Measurements from ENCODE around the gene WBP1.
"Not testable (repeated sequence)": the region's sequence is repeated elsewhere in the genome, so short reads cannot be mapped to it uniquely, and the experiment has no call there.

Gene WBP1

GRCh38 chr2:74482801-74483674 is 24.8 kb downstream of the WBP1 start, which contains the start of the genes CCDC142 and TTC31:
TSS of gene CCDC142 (minus strand) at chr2:74482998. CDS start at chr2:74482837, 161 bp downstream.
TSS of gene TTC31 (plus strand) at chr2:74483081. CDS start at chr2:74483096, 15 bp downstream.
- DNase-seq = peak; percentile 99

GRCh38 chr2:74483675-74484164 is 25.5 kb downstream of the WBP1 start:
- not testable (repeated sequence) for DNase-seq

GRCh38 chr2:74486141-74486540 is 27.9 kb downstream of the WBP1 start:
- no peak for DNase-seq

DNA sequence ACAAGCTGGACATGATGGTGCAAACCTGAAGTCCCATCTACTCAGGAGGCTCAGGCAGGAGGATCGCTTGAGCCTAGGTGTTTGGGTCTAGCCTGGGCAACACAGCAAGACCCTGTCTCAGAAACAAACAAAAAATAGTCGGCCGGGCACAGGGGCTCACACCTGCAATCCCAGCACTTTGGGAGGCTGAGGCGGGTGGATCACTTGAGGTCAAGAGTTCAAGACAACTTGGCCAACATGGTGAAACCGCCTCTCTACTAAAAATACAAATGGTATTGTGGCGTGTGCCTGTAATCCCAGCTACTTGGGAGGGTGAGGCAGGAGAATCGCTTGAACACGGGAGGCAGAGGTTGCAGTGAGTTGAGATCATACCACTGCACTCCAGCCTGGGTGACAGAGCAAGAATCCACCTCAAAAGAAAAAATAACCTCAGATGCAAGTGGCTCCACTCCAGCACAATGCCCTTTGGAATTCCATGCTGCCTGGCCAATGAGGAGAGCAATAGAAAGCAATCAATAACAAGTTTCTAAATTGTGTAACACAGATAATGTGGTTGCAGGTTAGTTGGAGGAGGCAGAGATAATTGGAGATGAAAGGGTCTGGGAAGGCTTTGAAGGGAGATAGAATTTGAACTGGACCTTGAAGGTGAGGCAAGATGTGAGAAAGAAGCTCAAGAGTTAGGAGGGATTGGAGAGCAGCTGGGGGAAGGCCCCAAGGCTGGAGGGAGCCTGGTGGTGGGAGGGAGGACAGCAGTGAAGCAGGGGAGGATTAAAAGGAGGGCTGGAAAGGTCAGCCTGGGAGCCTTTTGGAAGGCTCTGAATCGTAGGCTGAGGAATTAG is 30.6 kb downstream of the WBP1 start:
- no peak for DNase-seq

- DNase-seq = no peak
Measured at GRCh38 chr2:74489906-74490305, 31.7 kb downstream of the WBP1 start.

DNA sequence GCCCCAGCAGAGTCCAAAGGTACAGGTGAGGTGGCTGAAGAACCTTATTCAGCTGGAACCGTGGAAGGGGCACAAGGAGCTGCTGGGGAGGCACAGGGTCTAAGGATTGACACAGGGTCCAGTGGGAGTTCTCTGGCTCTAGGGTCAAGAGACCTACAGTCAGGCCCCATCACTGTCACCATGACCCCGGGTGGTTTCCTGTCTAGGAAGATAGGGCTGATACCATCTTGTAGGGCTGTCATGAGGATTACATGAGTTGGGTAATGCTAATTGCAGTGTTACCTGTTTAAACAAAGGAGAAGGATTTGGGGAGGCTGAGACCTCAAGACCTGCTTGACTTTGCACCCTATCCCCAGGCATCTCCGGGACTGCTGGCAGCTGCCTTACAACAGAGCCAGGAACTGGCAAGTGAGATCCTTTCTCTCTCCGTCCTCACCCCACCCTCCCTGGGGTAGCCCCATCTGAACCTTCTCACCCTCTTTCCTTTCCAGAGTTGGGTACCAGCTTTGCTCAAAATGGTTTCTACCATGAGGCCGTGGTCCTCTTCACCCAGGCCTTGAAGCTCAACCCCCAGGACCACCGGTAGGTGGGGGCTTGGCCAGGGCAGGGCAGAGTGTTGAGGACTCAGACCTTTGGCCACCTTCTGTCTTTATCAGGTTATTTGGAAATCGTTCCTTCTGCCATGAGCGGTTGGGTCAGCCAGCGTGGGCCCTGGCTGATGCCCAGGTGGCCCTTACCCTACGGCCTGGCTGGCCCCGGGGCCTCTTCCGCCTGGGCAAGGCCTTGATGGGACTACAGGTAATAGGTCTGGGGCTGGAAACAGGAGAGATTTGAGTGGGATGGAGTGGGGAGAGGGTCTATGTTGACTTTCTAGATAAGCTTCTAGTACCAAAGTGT is 33.7 kb downstream of the WBP1 start:
- no peak for DNase-seq

GRCh38 chr2:74493546-74493945 is 35.3 kb downstream of the WBP1 start:
- no peak for DNase-seq

GRCh38 chr2:74495440-74495839 is 37.2 kb downstream of the WBP1 start:
- no peak for DNase-seq

GRCh38 chr2:74496997-74497776 is 38.9 kb downstream of the WBP1 start:
- DNase-seq = no peak

- no peak for DNase-seq
Measured at GRCh38 chr2:74497777-74498499, 39.7 kb downstream of the WBP1 start.

DNA sequence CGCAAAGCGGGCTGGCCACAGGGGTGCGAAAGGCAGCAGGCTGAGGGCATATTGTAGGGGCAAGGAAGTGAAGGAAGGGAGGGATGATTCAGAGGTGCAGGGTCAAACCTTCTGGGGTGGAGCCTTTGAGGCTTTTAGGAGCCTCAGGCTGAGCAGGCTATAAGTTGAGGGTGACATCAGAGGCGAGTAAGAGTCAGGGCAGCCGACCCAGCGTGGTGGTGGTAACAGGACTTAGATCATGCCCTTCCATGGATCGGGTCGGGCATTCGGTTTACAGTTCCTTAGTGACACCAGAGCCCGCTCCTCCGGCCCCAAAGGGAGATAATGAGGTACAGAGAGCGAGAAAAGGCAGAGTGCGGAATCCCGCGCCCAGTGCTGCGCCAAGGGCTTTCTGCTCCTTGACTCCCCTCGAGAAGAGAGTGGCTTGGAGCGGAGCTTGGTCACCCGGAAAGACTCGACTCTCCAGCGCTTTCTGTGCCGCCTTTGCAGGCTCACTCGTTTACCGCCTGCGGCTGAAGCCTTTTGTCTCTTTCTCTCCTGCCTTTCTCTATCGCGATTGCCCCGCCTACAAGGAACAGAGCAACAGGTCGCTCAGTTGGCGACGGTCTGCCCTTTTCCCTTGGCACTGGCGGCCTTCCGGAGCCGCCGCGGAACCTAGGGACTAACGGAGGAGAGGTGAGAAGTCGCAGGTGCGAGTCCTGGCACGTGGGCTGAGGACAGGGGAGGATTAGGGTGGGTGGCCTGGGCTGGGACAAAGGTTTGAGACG is 40.4 kb downstream of the WBP1 start:
- DNase-seq = no peak

DNA sequence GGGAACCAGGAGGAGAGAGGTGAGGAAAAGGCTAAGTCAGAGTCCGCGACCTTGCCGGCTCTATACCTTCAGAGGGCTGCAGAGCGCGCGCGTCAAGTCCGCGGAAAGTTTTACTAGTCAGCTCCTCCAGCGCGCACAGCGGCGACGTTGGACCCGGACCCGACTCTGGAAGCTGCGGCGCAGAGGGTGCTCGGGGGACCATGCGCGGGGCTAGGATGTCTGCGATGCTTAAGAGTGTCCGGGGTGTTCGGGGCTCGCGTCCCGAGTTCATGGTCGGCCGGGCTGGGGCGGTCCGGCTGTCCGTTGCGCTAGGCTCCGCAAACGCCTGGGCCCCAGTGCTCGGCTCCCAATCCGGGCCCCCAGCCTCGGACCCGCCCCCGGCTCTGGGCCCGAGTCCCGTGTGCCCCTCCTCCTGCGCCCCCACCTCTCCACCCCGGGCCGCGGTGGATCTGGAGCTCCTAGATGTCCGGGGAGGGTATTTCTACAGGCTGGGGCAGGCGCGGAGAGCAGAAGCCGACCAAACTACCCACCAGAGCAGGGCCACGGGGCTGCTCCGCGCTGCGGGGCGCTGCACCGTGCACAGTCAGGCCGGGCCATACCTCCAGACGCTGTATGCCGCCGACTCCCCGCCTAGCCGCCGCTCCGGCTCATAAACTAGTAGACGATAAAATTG is 41.2 kb downstream of the WBP1 start, which contains the start of gene LBX2:
TSS of gene LBX2 (minus strand) at position 337 of the 673 bp plus-strand sequence. CDS start at position 271, 66 bp downstream.
- no peak for DNase-seq

DNA sequence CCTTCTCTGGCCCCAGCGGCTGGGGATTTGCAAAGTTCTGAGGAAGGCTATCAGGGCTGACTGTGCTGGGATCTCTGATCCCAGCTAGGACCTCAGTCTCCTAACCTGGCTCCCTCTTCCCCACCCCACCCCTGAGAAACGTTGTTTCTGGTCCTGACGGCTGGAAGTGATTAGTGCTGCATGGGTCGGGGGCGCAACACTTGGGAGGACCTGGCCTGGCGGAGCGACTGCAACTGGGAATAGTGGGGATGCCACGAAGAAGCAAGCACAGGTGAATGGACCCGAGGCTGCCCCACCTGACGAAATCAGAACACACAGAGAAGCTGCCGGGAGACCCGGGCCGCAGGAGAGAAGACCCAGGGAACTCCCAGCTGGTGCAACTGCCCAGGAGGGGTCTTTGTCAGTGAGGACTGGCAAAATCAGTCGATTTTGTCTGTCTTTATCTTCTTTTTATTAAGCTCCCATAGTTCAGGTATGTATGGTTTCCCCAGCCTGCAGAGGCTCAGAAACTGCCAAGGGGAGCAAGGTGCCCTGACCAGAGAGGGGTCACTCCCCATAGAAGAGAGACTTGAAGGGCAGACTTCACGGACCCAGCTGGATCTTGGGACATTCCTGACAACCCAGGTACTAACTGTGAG is 41.8 kb downstream of the WBP1 start:
- DNase-seq = no peak

DNA sequence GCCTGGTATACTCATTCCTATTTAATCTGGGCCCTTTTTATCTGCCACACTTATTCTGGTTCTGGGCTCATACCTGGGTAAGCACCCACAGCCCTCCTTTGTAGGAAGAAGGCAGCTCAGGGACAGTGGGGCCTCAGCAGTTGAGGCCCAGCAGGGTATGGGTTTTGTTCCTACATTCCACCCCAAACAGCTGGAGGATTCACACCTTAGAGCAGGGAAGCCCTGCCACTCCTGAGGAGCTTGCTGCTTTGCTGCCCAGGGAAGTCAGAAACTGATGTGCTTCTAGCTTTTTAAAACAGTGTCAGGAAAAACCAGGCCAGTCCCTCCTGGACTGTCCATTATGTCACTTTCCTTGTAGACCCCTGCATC is 42.3 kb downstream of the WBP1 start:
- DNase-seq = no peak

- DNase-seq = no peak
Measured at GRCh38 chr2:74501335-74502071, 43.3 kb downstream of the WBP1 start.

GRCh38 chr2:74502147-74502719 is 44.0 kb downstream of the WBP1 start:
- DNase-seq = no peak

DNA sequence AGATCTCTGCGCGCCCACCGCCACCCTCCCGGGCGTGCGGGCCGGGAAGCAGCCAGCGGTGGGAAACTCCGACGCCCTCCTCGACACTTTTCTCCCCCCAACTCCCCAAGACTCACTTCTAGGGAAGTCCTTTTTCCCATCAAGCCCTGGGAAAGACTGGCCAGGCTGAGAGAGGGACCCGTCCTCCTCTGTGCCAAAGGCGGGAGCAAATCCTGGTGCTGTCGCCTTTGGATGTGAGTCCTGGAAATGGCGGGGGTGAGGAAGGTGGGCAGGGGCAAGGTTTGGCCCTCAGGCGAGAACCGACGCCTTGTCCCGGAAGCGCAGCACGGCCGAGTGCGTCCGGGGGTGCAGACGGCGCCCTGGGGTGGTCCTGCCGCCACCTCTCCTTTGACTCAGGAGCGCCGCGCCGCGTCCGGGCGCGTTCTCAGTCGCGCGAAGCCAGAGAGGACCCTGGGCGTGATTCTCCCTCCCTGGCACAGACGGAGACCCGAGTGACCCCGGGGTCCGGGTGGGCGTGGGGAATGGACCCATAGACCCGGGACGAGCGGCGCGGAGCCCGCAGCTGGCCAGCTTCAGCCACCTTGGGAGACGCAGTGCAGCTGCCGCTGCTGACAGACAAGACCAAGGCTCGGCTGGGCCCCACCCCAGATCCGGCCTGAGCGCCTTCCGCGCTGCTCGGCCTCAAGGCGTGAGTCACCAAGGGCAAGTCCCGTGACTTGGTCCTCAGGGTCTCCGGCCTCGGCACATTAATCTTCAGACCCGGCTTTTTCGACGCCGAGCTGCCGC is 44.7 kb downstream of the WBP1 start:
- DNase-seq = no peak
